ENCODE data around the gene DNAH10. TPM values are rescaled to one million over a fixed set of nuclear protein-coding genes. Genes with fewer than 3 reads are reported as not detected.
"Not testable (repeated sequence)": the region's sequence is repeated elsewhere in the genome, so short reads cannot be mapped to it uniquely, and the experiment has no call there.

DNAH10 gene
- total RNA-seq, 1 donor from 2014 or later, result 0.17 TPM

- no peak overlapping the region for H3K4me3 ChIP-seq (ENCODE audit: low read depth, low read length)
- no peak for DNase-seq (ENCODE audit: low read depth)
- TF ChIP-seq CTCF (conservative IDR thresholded peaks at IDR 0.05; ENCODE audit: low read depth, low read length), result no peak
These were observed 180.1 kb downstream of the DNAH10 start for GRCh38 chr12:123942238-123942653.

GRCh38 chr12:123942911-123943648 is 181.0 kb downstream of the DNAH10 start:
- no peak overlapping the region for H3K4me3 ChIP-seq (ENCODE audit: low read depth, low read length)
- no peak for DNase-seq (ENCODE audit: low read depth)

GRCh38 chr12:123943816-123944215 is 181.7 kb downstream of the DNAH10 start:
- TF ChIP-seq CTCF (conservative IDR thresholded peaks at IDR 0.05; ENCODE audit: low read depth, low read length), result no peak
- H3K4me3 ChIP-seq (ENCODE audit: low read depth, low read length), result no peak overlapping the region
- no peak for DNase-seq (ENCODE audit: low read depth)

More at GRCh38 chr12:123942911-123943648, 181.0 kb downstream of the DNAH10 start:
- TF ChIP-seq CTCF (conservative IDR thresholded peaks at IDR 0.05; ENCODE audit: low read depth, low read length), result no peak

GRCh38 chr12:123944696-123945095 is 182.6 kb downstream of the DNAH10 start:
- TF ChIP-seq CTCF (conservative IDR thresholded peaks at IDR 0.05; ENCODE audit: low read depth, low read length), result no peak
- H3K4me3 ChIP-seq (ENCODE audit: low read depth, low read length), result no peak overlapping the region
- no peak for DNase-seq (ENCODE audit: low read depth)

- TF ChIP-seq CTCF (conservative IDR thresholded peaks at IDR 0.05; ENCODE audit: low read depth, low read length), result no peak
- no peak for DNase-seq (ENCODE audit: low read depth)
- no peak overlapping the region for H3K4me3 ChIP-seq (ENCODE audit: low read depth, low read length)
These were observed 183.4 kb downstream of the DNAH10 start for GRCh38 chr12:123945287-123946151.

GRCh38 chr12:123946152-123946515 is 184.0 kb downstream of the DNAH10 start:
- TF ChIP-seq CTCF (conservative IDR thresholded peaks at IDR 0.05; ENCODE audit: low read depth, low read length), result no peak
- H3K4me3 ChIP-seq (ENCODE audit: low read depth, low read length), result no peak overlapping the region
- no peak for DNase-seq (ENCODE audit: low read depth)

- not testable (repeated sequence) for H3K4me3 ChIP-seq (ENCODE audit: low read depth, low read length); DNase-seq (ENCODE audit: low read depth)
These were observed 184.7 kb downstream of the DNAH10 start for GRCh38 chr12:123946516-123947505.

- not testable (repeated sequence) for DNase-seq (ENCODE audit: low read depth); H3K4me3 ChIP-seq (ENCODE audit: low read depth, low read length)
These were observed 185.4 kb downstream of the DNAH10 start for GRCh38 chr12:123947531-123947930.

All from epithelial cell of proximal tubule (primary cell).